Breast epithelium (tissue), 4 donors: ENCODE results near the gene RB1. TPM values are rescaled to one million over a fixed set of nuclear protein-coding genes. Genes with fewer than 3 reads are reported as not detected.
"Not testable (repeated sequence)": the region's sequence is repeated elsewhere in the genome, so short reads cannot be mapped to it uniquely, and the experiment has no call there.

Experiments used
- DNase-seq, 2 donors: peaks; one replicate each; pipeline ENCODE4 v3.0.0-alpha.2; 2019; ENCODE audit warnings: low spot score in 2 of 2
- H3K27ac ChIP-seq, 2 donors: fragments of 200-600 bp; sonication (generic) in 1 of 2; one replicate each; pipeline ENCODE4 v1.5.1; 2016 to 2019; ENCODE audit warnings: mild to moderate bottlenecking in 1 of 2
- H3K27me3 ChIP-seq, 2 donors: fragments of 200-600 bp; sonication (generic) in 1 of 2; one replicate each; pipeline versions ENCODE4 v1.5.1 to v1.6.0; 2017 to 2019; ENCODE audit warnings: control low read depth in 1 of 2, mild to moderate bottlenecking in 1 of 2
- H3K36me3 ChIP-seq: fragments of 200-600 bp; one replicate; pipeline ENCODE4 v1.5.1; 2019
- H3K4me1 ChIP-seq, 2 donors: fragments of 200-600 bp; sonication (generic); one replicate each; pipeline ENCODE4 v1.5.1; 2016 to 2019; ENCODE audit warnings: control low read depth in 1 of 2
- H3K4me3 ChIP-seq, 3 donors: fragments of 200-600 bp; sonication (generic); 1 replicate in 2 of 3; 2 replicates in 1 of 3; pipeline ENCODE4 v1.5.1; 2016 to 2019; ENCODE audit warnings: mild to moderate bottlenecking in 3 of 3, moderate library complexity in 2 of 3
- H3K9me3 ChIP-seq, 2 donors: fragments of 200-600 bp; sonication (generic) in 1 of 2; one replicate each; pipeline ENCODE4 v1.5.1; 2016 to 2019; ENCODE audit warnings: control low read depth in 1 of 2
- CTCF ChIP-seq, 3 donors: fragments of 450-650 bp; IDR thresholded peaks; one replicate each; pipeline ENCODE4 v1.5.1; 2016 to 2017; ENCODE audit warnings: antibody characterized with exemption in 3 of 3, mild to moderate bottlenecking in 3 of 3, moderate library complexity in 3 of 3
- POLR2A ChIP-seq: fragments of 450-650 bp; IDR thresholded peaks from one replicate; pipeline ENCODE4 v1.6.1; 2016; ENCODE audit warnings: antibody characterized with exemption, mild to moderate bottlenecking, moderate library complexity
- POLR2AphosphoS5 ChIP-seq, 3 donors: sonication (generic); formaldehyde crosslinking; IDR thresholded peaks; one replicate each; pipeline ENCODE4 v1.6.1; 2017; ENCODE audit warnings: antibody characterized with exemption in 3 of 3
- intact Hi-C: fragments of 100-400 bp; cut with DNase I; formaldehyde crosslinking; loops from one replicate; pipeline ENCODE4 v1.15.1; 2023; ENCODE audit warnings: low total_unique reads
- total RNA-seq, 3 donors: library from RNA; depleted of rRNA; stranded (reverse); fragments of >200 nt; gene quantifications; one replicate each; pipeline ENCODE4 v1.1.0, GENCODE V29; 2016

The RB1 gene
- total RNA-seq, 3 donors from 2014 or later = 24.0 to 45.2 (median 43.6) TPM

GRCh38 chr13:48320399-48320790 is 16.8 kb downstream of the RB1 start:
- intact Hi-C loops = no loop called here
- Histone ChIP-seq H3K27ac (no peak overlapping the region), H3K4me1 (no peaks in the 10 kb centered on the region), H3K9me3 (peaks cover 3 to 4% of the 10 kb centered on the region in 2 donors), H3K4me3 (peak overlapping the region in 1 of 3 donors; percentile 9), H3K27me3 (no peaks in the 10 kb centered on the region), H3K36me3 (no peaks in the 10 kb centered on the region)
- no peak for TF ChIP-seq POLR2AphosphoS5 (IDR thresholded peaks at IDR 0.05)
- TF ChIP-seq CTCF (IDR thresholded peaks at IDR 0.05) = no peak
- no peak for TF ChIP-seq POLR2A
- no peak for DNase-seq

- Histone ChIP-seq H3K4me1 (no peaks in the 10 kb centered on the region), H3K36me3 (no peaks in the 10 kb centered on the region), H3K27ac (no peak overlapping the region), H3K27me3 (no peaks in the 10 kb centered on the region), H3K9me3 (peaks cover 3 to 4% of the 10 kb centered on the region in 2 donors), H3K4me3 (peak overlapping the region; percentile 20 to 41 (median 35))
- TF ChIP-seq POLR2AphosphoS5 (IDR thresholded peaks at IDR 0.05) (no peak), POLR2A (no peak), CTCF (IDR thresholded peaks at IDR 0.05) (no peak)
- DNase-seq = no peak
- intact Hi-C loops = no loop called here
These were observed 17.4 kb downstream of the RB1 start for GRCh38 chr13:48320891-48321510.

DNA sequence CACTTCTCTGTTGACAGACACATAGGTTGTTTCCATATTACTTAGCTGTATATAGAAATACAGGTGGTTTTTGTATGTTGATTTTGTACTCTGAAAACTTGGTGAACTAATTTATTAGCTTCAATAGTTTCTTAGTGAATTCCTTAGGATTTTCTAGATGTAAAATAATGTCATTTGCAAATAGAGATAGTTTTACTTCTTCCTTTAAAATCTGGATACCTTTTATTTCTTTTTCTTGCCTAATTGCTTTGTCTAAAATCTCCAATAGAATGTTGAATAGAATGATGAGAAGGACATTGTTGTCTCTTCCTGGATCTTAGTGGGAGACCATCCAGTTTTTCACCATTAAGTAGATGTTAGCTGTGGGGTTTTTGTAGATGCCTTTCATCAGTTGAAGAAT is 18.7 kb downstream of the RB1 start:
- no peak for DNase-seq
- H3K27ac ChIP-seq = no peak overlapping the region
- H3K36me3 ChIP-seq = no peaks in the 10 kb centered on the region
- H3K27me3 ChIP-seq = no peaks in the 10 kb centered on the region
- no peaks in the 10 kb centered on the region for H3K4me1 ChIP-seq
- no peak overlapping the region for H3K4me3 ChIP-seq
- TF ChIP-seq POLR2A (no peak), POLR2AphosphoS5 (IDR thresholded peaks at IDR 0.05) (no peak), CTCF (IDR thresholded peaks at IDR 0.05) (no peak)
- intact Hi-C loops = no loop called here
- H3K9me3 ChIP-seq = peaks cover 3 to 4% of the 10 kb centered on the region in 2 donors

DNA sequence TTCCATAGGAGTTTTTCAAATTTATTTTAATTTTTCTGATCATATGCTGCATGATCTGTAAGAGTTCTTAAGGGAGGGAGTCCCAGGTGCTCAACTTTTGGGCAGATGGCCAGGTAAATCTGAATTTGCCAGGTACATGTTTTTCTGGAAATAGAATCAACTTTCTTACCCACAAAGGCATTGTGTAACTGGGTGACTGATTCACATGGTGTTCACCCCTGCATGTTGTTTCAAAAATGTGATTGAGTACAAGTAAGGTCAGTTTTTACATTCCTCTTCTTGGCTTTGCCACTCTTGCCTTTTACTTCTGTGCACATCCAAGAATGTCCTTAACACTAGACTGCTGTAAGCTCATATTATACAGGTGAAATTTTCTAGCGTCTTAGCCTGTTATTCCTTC is 30.4 kb downstream of the RB1 start:
- H3K4me3 ChIP-seq = no peak overlapping the region
- intact Hi-C loops = no loop called here
- no peaks in the 10 kb centered on the region for H3K4me1 ChIP-seq
- peak overlapping the region in 1 of 2 donors; percentile 15 for H3K27ac ChIP-seq
- peaks cover 0 to under 1% of the 10 kb centered on the region in 2 donors for H3K9me3 ChIP-seq
- H3K27me3 ChIP-seq = no peaks in the 10 kb centered on the region
- TF ChIP-seq CTCF (IDR thresholded peaks at IDR 0.05) = no peak
- TF ChIP-seq POLR2A = no peak
- no peak for TF ChIP-seq POLR2AphosphoS5 (IDR thresholded peaks at IDR 0.05)
- no peak for DNase-seq
- no peaks in the 10 kb centered on the region for H3K36me3 ChIP-seq

GRCh38 chr13:48334534-48335127 is 31.1 kb downstream of the RB1 start:
- H3K4me1 ChIP-seq = no peaks in the 10 kb centered on the region
- H3K27ac ChIP-seq = peak overlapping the region in 1 of 2 donors; percentile 15
- no peak for TF ChIP-seq POLR2AphosphoS5 (IDR thresholded peaks at IDR 0.05)
- peak in 2 of 3 donors; percentile 64 to 66 for TF ChIP-seq CTCF (IDR thresholded peaks at IDR 0.05)
- DNase-seq = no peak
- no peaks in the 10 kb centered on the region for H3K27me3 ChIP-seq
- no peak overlapping the region for H3K4me3 ChIP-seq
- H3K36me3 ChIP-seq = no peaks in the 10 kb centered on the region
- intact Hi-C loops = no loop called here
- H3K9me3 ChIP-seq = peaks cover 0 to 7% of the 10 kb centered on the region in 2 donors

- intact Hi-C loops = not testable (repeated sequence)
These were observed 35.6 kb downstream of the RB1 start for GRCh38 chr13:48339198-48339597.

More at GRCh38 chr13:48339198-48339597, 35.6 kb downstream of the RB1 start:
- H3K9me3 ChIP-seq, DNase-seq, H3K4me1 ChIP-seq, H3K4me3 ChIP-seq, H3K27ac ChIP-seq, H3K27me3 ChIP-seq, H3K36me3 ChIP-seq: not testable (repeated sequence)
